ENCODE data around the gene CHST12. TPM values are rescaled to one million over a fixed set of nuclear protein-coding genes. Genes with fewer than 3 reads are reported as not detected.

The CHST12 gene
- total RNA-seq, 1 experiment from 2014 or later: 19.3 TPM

GRCh38 chr7:2433713-2434550 is 30.5 kb downstream of the CHST12 start:
- no peak overlapping the region for H3K14ac ChIP-seq (ENCODE audit: insufficient read depth, low read length)
- no peak overlapping the region for H3K27ac ChIP-seq (ENCODE audit: insufficient read length, low read depth, low read length)
- H3K27me3 Mint-ChIP-seq (ENCODE audit: low read depth): no peaks in the 10 kb centered on the region
- H2BK20ac ChIP-seq (ENCODE audit: low read depth, low read length, poor library complexity, severe bottlenecking): no peak overlapping the region
- H3K27me3 ChIP-seq (ENCODE audit: insufficient read depth, low read length): no peaks in the 10 kb centered on the region
- H3K4me3 Mint-ChIP-seq: no peak overlapping the region
- no peaks in the 10 kb centered on the region for H3K4me1 ChIP-seq (ENCODE audit: insufficient read depth, low read length)
- peaks cover 4 to 6% of the 10 kb centered on the region in 2 experiments; a peak in 3 of 5 replicates for H3K9me3 Mint-ChIP-seq
- H2BK5ac ChIP-seq (ENCODE audit: insufficient read length, low read length): no peak overlapping the region
- H3K4ac ChIP-seq (ENCODE audit: low read depth, low read length): no peak overlapping the region
- no peaks in the 10 kb centered on the region for H3K79me1 ChIP-seq (ENCODE audit: insufficient read depth, low read depth, low read length, poor library complexity, severe bottlenecking)
- H4K91ac ChIP-seq (ENCODE audit: insufficient read length, low read depth, low read length): no peak overlapping the region
- no peak overlapping the region for H4K8ac ChIP-seq (replicated peaks; ENCODE audit: insufficient read length, low read depth, low read length)
- H3T11ph ChIP-seq (ENCODE audit: low read length): no peak overlapping the region
- H2BK120ac ChIP-seq (ENCODE audit: low read depth, low read length, poor library complexity, severe bottlenecking): no peak overlapping the region
- H3K23ac ChIP-seq (ENCODE audit: insufficient read length, low read depth, low read length): no peak overlapping the region
- no peak overlapping the region for H4K5ac ChIP-seq (ENCODE audit: insufficient read length, low read depth, low read length)
- no peak overlapping the region for H3K9ac ChIP-seq (ENCODE audit: extremely low read depth, insufficient read length, low read length)
- H3K4me2 ChIP-seq (ENCODE audit: insufficient read depth, insufficient read length, low read length): no peak overlapping the region
- no peaks in the 10 kb centered on the region for H3K9me3 ChIP-seq (ENCODE audit: control insufficient read depth, low read depth, low read length)
- peaks cover 0 to 6% of the 10 kb centered on the region in 2 experiments; a peak in 2 of 4 replicates for H3K4me1 Mint-ChIP-seq
- no peaks in the 10 kb centered on the region for H3K79me2 ChIP-seq (ENCODE audit: insufficient read depth, low read length)
- no peak overlapping the region for H2BK15ac ChIP-seq (ENCODE audit: low read depth, low read length)
- H3K18ac ChIP-seq (ENCODE audit: insufficient read length, low read depth, low read length): no peak overlapping the region
- WGBS (ENCODE audit: extremely low coverage, insufficient read length, low lambda C conversion rate): no CpG with 5 or more reads among the region's 42 CpGs
- H3K23me2 ChIP-seq (ENCODE audit: insufficient read length, low read depth, low read length, poor library complexity, severe bottlenecking): no peaks in the 10 kb centered on the region
- no peak overlapping the region for H2AFZ ChIP-seq (ENCODE audit: low read length)
- no peak for TF ChIP-seq CTCF (conservative IDR thresholded peaks at IDR 0.05)
- no peak overlapping the region for H2BK12ac ChIP-seq (ENCODE audit: insufficient read length, low read depth, low read length)
- no peak for DNase-seq
- H3K36me3 Mint-ChIP-seq (ENCODE audit: insufficient read depth in 1 of 3, low read depth in 3 of 3): peaks cover 11 to 37% (median 23%) of the 10 kb centered on the region in 3 experiments
- H2AK5ac ChIP-seq (ENCODE audit: insufficient read length, low read length): no peak overlapping the region
- no peaks in the 10 kb centered on the region for H4K20me1 ChIP-seq (ENCODE audit: control insufficient read depth, insufficient read depth, insufficient read length)
- no peak overlapping the region for H3K27ac Mint-ChIP-seq
- H3K56ac ChIP-seq (ENCODE audit: insufficient read length, low read depth, low read length): no peak overlapping the region

Data from H9 (cell line).